Ishikawa (cell line): Measurements from ENCODE around the gene TCP11L2.

Source experiments
- CEBPB ChIP-seq: IDR thresholded peaks from 2 replicates; pipeline ENCODE4 v1.6.1; 2012
- CREB1 ChIP-seq: IDR thresholded peaks from 2 replicates; pipeline ENCODE4 v1.6.1; 2012; ENCODE audit warnings: low read depth
- EP300 ChIP-seq: IDR thresholded peaks from 2 replicates; pipeline ENCODE4 v1.6.1; 2012; ENCODE audit warnings: borderline replicate concordance
- FOXM1 ChIP-seq: IDR thresholded peaks from 2 replicates; pipeline ENCODE4 v1.6.1; 2012; ENCODE audit warnings: low read depth, borderline replicate concordance
- NFIC ChIP-seq: IDR thresholded peaks from 2 replicates; pipeline ENCODE4 v1.6.1; 2012
- RAD21 ChIP-seq: IDR thresholded peaks from 2 replicates; pipeline ENCODE4 v1.6.1; 2012; ENCODE audit warnings: low read depth
- REST ChIP-seq: IDR thresholded peaks from 2 replicates; pipeline ENCODE4 v1.6.1; 2012; ENCODE audit warnings: low read depth, mild to moderate bottlenecking
- TAF1 ChIP-seq: IDR thresholded peaks from 2 replicates; pipeline ENCODE4 v1.6.1; 2012; ENCODE audit warnings: low read depth, mild to moderate bottlenecking
- TCF12 ChIP-seq: IDR thresholded peaks from 2 replicates; pipeline ENCODE4 v1.6.1; 2012; ENCODE audit warnings: low read depth
- TEAD4 ChIP-seq: IDR thresholded peaks from 2 replicates; pipeline ENCODE4 v1.6.1; 2012
- YY1 ChIP-seq: IDR thresholded peaks from 2 replicates; pipeline ENCODE4 v1.6.1; 2012; ENCODE audit warnings: low read depth

GRCh38 chr12:106358396-106359241 lies 56.1 kb downstream of the TCP11L2 start:
- no peak for TF ChIP-seq TAF1
- TF ChIP-seq YY1 = no peak
- no peak for TF ChIP-seq RAD21
- no peak for TF ChIP-seq FOXM1
- no peak for TF ChIP-seq TEAD4
- no peak for TF ChIP-seq CREB1
- no peak for TF ChIP-seq TCF12
- no peak for TF ChIP-seq CEBPB
- TF ChIP-seq REST = no peak
- no peak for TF ChIP-seq NFIC
- no peak for TF ChIP-seq EP300
